RPMI7951 (cell line): ENCODE data around the gene THSD7B. TPM values are rescaled to one million over a fixed set of nuclear protein-coding genes. Genes with fewer than 3 reads are reported as not detected.
"Not testable (repeated sequence)": the region's sequence is repeated elsewhere in the genome, so short reads cannot be mapped to it uniquely, and the experiment has no call there.

Experiments used
- DNase-seq: peaks from one replicate; pipeline ENCODE4 v3.0.0-alpha.2; 2012; ENCODE audit warnings: low read depth
- total RNA-seq: library from RNA; depleted of rRNA; stranded (reverse); fragments of >200 nt; shearing (Covaris generic); gene quantifications from 2 replicates; pipeline ENCODE4 v1.2.3, GENCODE V29; 2014

The THSD7B gene
- total RNA-seq, 1 experiment from 2014 or later = 2.8 TPM

- DNase-seq = no peak
Measured at GRCh38 chr2:137523931-137524330, 758.6 kb downstream of the THSD7B start.

GRCh38 chr2:137525132-137525531 lies 759.8 kb downstream of the THSD7B start:
- no peak for DNase-seq

- no peak for DNase-seq
Measured at GRCh38 chr2:137525641-137526190, 760.4 kb downstream of the THSD7B start.

- DNase-seq = peak; percentile 45
Measured at GRCh38 chr2:137535897-137536296, 770.6 kb downstream of the THSD7B start.

GRCh38 chr2:137539336-137539735 lies 774.0 kb downstream of the THSD7B start:
- no peak for DNase-seq

GRCh38 chr2:137547842-137548241 lies 782.5 kb downstream of the THSD7B start:
- no peak for DNase-seq

- no peak for DNase-seq
Measured at GRCh38 chr2:137566387-137566786, 801.0 kb downstream of the THSD7B start.

- DNase-seq = no peak
Measured at GRCh38 chr2:137570484-137570883, 805.1 kb downstream of the THSD7B start.

- DNase-seq = not testable (repeated sequence)
Measured at GRCh38 chr2:137587834-137588233, 822.5 kb downstream of the THSD7B start.

- DNase-seq = not testable (repeated sequence)
Measured at GRCh38 chr2:137588578-137588977, 823.2 kb downstream of the THSD7B start.

GRCh38 chr2:137590102-137590501 lies 824.8 kb downstream of the THSD7B start:
- DNase-seq = no peak

GRCh38 chr2:137607722-137608318 lies 842.5 kb downstream of the THSD7B start:
- no peak for DNase-seq

- no peak for DNase-seq
Measured at GRCh38 chr2:137638932-137639331, 873.6 kb downstream of the THSD7B start.

GRCh38 chr2:137644731-137645130 lies 879.4 kb downstream of the THSD7B start:
- DNase-seq = no peak

- no peak for DNase-seq
Measured at GRCh38 chr2:137654046-137654445, 888.7 kb downstream of the THSD7B start.

GRCh38 chr2:137655814-137656213 lies 890.5 kb downstream of the THSD7B start:
- DNase-seq = no peak

GRCh38 chr2:137658433-137658832 lies 893.1 kb downstream of the THSD7B start:
- no peak for DNase-seq

GRCh38 chr2:137659616-137660015 lies 894.3 kb downstream of the THSD7B start:
- DNase-seq = peak; percentile 37

GRCh38 chr2:137670111-137670510 lies 904.8 kb downstream of the THSD7B start:
- DNase-seq = no peak

- no peak for DNase-seq
Measured at GRCh38 chr2:137672989-137673552, 907.7 kb downstream of the THSD7B start.

- no peak for DNase-seq
Measured at GRCh38 chr2:137674991-137675390, 909.6 kb downstream of the THSD7B start.

GRCh38 chr2:137675584-137676327 lies 910.4 kb downstream of the THSD7B start:
- no peak for DNase-seq

GRCh38 chr2:137676346-137676745 lies 911.0 kb downstream of the THSD7B start:
- DNase-seq = peak; percentile 62
